Hepatocyte (in vitro differentiated cells): ENCODE measurements around the gene ADGRF1. TPM values are rescaled to one million over a fixed set of nuclear protein-coding genes. Genes with fewer than 3 reads are reported as not detected.

Experiments used
- DNase-seq: peaks from one replicate; pipeline ENCODE4 v3.0.0-alpha.2; 2016; ENCODE audit warnings: low spot score
- H2AFZ ChIP-seq: fragments of 200-600 bp; sonication (generic); 2 replicates; pipeline ENCODE4 v1.6.0; 2016; ENCODE audit warnings: antibody characterized with exemption, mild to moderate bottlenecking
- H3K27ac ChIP-seq: fragments of 200-600 bp; sonication (generic); 2 replicates; pipeline ENCODE4 v1.5.1; 2016; ENCODE audit warnings: mild to moderate bottlenecking
- H3K27me3 ChIP-seq: fragments of 200-600 bp; sonication (generic); 2 replicates; pipeline ENCODE4 v1.6.1; 2016
- H3K36me3 ChIP-seq: fragments of 200-600 bp; sonication (generic); replicated peaks from 2 replicates; pipeline ENCODE4 v1.5.1; 2016; ENCODE audit warnings: low read depth; ENCODE audit not compliant: insufficient read depth
- H3K4me1 ChIP-seq: fragments of 200-600 bp; sonication (generic); 2 replicates; pipeline ENCODE4 v1.5.1; 2016; ENCODE audit warnings: mild to moderate bottlenecking, moderate library complexity; ENCODE audit not compliant: insufficient read depth
- H3K4me2 ChIP-seq: fragments of 200-600 bp; sonication (generic); 2 replicates; pipeline ENCODE4 v1.6.0; 2016
- H3K4me3 ChIP-seq: fragments of 200-600 bp; sonication (generic); 2 replicates; pipeline ENCODE4 v1.5.1; 2016; ENCODE audit warnings: mild to moderate bottlenecking
- H3K79me2 ChIP-seq: fragments of 200-600 bp; sonication (generic); 2 replicates; pipeline ENCODE4 v1.6.0; 2017; ENCODE audit warnings: mild to moderate bottlenecking
- H3K9me2 ChIP-seq: fragments of 200-600 bp; sonication (generic); replicated peaks from 2 replicates; pipeline ENCODE4 v1.6.0; 2017; ENCODE audit warnings: mild to moderate bottlenecking; ENCODE audit not compliant: insufficient read depth
- H3K9me3 ChIP-seq: fragments of 200-600 bp; sonication (generic); 2 replicates; pipeline ENCODE4 v1.5.1; 2016; ENCODE audit warnings: low read depth, mild to moderate bottlenecking
- H4K20me1 ChIP-seq: fragments of 200-600 bp; sonication (generic); 2 replicates; pipeline ENCODE4 v1.6.0; 2016; ENCODE audit warnings: mild to moderate bottlenecking; ENCODE audit not compliant: insufficient read depth, poor library complexity, severe bottlenecking
- CTCF ChIP-seq: fragments of 200-600 bp; sonication (generic); IDR thresholded peaks from 2 replicates; pipeline ENCODE4 v1.5.1; 2016; ENCODE audit warnings: antibody characterized with exemption, mild to moderate bottlenecking; ENCODE audit not compliant: poor library complexity
- EZH2 ChIP-seq: fragments of 200-600 bp; sonication (generic); IDR thresholded peaks from 2 replicates; pipeline ENCODE4 v1.6.1; 2016; ENCODE audit warnings: antibody characterized with exemption, mild to moderate bottlenecking, borderline replicate concordance
- EZH2phosphoT487 ChIP-seq: fragments of 200-600 bp; sonication (generic); IDR thresholded peaks from one replicate; pipeline ENCODE4 v1.6.1; 2018; ENCODE audit warnings: antibody characterized with exemption, mild to moderate bottlenecking, low read depth, moderate library complexity; ENCODE audit not compliant: unreplicated experiment, severe bottlenecking
- WGBS: methylation state at CpG from one replicate; pipeline ENCODE4 v1.1.6; 2016; ENCODE audit warnings: low lambda C conversion rate; ENCODE audit errors: missing lambda C conversion rate; 5-methylcytosine and 5-hydroxymethylcytosine counted together
- polyA plus RNA-seq: library from polyadenylated mRNA; unstranded; fragments of >200 nt; fragmentation: Nextera tagmentation; extraction: Ambion mirVana; gene quantifications from 2 replicates; pipeline ENCODE4 v1.2.1, GENCODE V29; 2016
- total RNA-seq: library from RNA; depleted of rRNA; stranded (reverse); fragments of >200 nt; gene quantifications from 2 replicates; pipeline ENCODE4 v1.2.3, GENCODE V29; 2014

The ADGRF1 gene
- total and polyA plus RNA-seq, 2 experiments from 2014 or later = 1.7 to 2.8 TPM

GRCh38 chr6:47007657-47008396 is 34.3 kb downstream of the ADGRF1 start:
- H3K4me3 ChIP-seq = no peak overlapping the region
- no peak for DNase-seq
- H3K4me1 ChIP-seq = no peaks in the 10 kb centered on the region
- H3K79me2 ChIP-seq = no peaks in the 10 kb centered on the region
- no peaks in the 10 kb centered on the region for H3K36me3 ChIP-seq
- no peak overlapping the region for H3K27ac ChIP-seq
- 95% methylated on average over 3 of the region's 3 CpGs for WGBS
- H3K27me3 ChIP-seq = no peaks in the 10 kb centered on the region
- no peak overlapping the region for H2AFZ ChIP-seq
- no peaks in the 10 kb centered on the region for H3K9me2 ChIP-seq
- no peaks in the 10 kb centered on the region for H4K20me1 ChIP-seq
- no peak overlapping the region for H3K4me2 ChIP-seq
- TF ChIP-seq EZH2 (no peak), EZH2phosphoT487 (no peak), CTCF (no peak)
- no peaks in the 10 kb centered on the region for H3K9me3 ChIP-seq

- Histone ChIP-seq H3K9me2 (no peaks in the 10 kb centered on the region), H3K4me1 (no peaks in the 10 kb centered on the region), H3K27ac (no peak overlapping the region), H2AFZ (no peak overlapping the region), H3K27me3 (no peaks in the 10 kb centered on the region), H3K4me3 (no peak overlapping the region), H3K36me3 (no peaks in the 10 kb centered on the region), H4K20me1 (no peaks in the 10 kb centered on the region), H3K79me2 (no peaks in the 10 kb centered on the region), H3K9me3 (no peaks in the 10 kb centered on the region), H3K4me2 (no peak overlapping the region)
- no peak for DNase-seq
- 97% methylated on average over 1 of the region's 1 CpG for WGBS
- TF ChIP-seq EZH2phosphoT487 (no peak), EZH2 (no peak), CTCF (no peak)
Measured at GRCh38 chr6:47005486-47005885, 36.6 kb downstream of the ADGRF1 start.

GRCh38 chr6:47004463-47004862 is 37.7 kb downstream of the ADGRF1 start:
- no peaks in the 10 kb centered on the region for H3K9me3 ChIP-seq
- no peak overlapping the region for H2AFZ ChIP-seq
- no peaks in the 10 kb centered on the region for H4K20me1 ChIP-seq
- H3K4me2 ChIP-seq = peak overlapping the region; percentile 23
- H3K27ac ChIP-seq = no peak overlapping the region
- H3K27me3 ChIP-seq = no peaks in the 10 kb centered on the region
- H3K4me3 ChIP-seq = no peak overlapping the region
- H3K79me2 ChIP-seq = no peaks in the 10 kb centered on the region
- no peak for DNase-seq
- WGBS = 75% methylated on average over 3 of the region's 3 CpGs
- H3K9me2 ChIP-seq = no peaks in the 10 kb centered on the region
- no peaks in the 10 kb centered on the region for H3K36me3 ChIP-seq
- no peaks in the 10 kb centered on the region for H3K4me1 ChIP-seq
- TF ChIP-seq EZH2phosphoT487 = no peak
- no peak for TF ChIP-seq CTCF
- TF ChIP-seq EZH2 = no peak
